PFSK-1 (cell line): ENCODE measurements around the gene OBSL1.

Experiments used
- FOXP2 ChIP-seq: optimal IDR thresholded peaks from 2 replicates; pipeline ENCODE3; 2011; ENCODE audit warnings: borderline replicate concordance, control low read depth, inconsistent platforms; ENCODE audit not compliant: insufficient read depth; ENCODE audit errors: extremely low read length, extremely low read depth
- POLR2AphosphoS5 ChIP-seq: IDR thresholded peaks from 2 replicates; pipeline ENCODE4 v1.6.1; 2012; ENCODE audit warnings: low read depth, mild to moderate bottlenecking, control low read depth, low read length, moderate library complexity
- REST ChIP-seq, 2 experiments: IDR thresholded peaks; 2 replicates each; pipeline versions ENCODE4 v1.6.1 to v1.8.0; 2011 to 2012; ENCODE audit warnings: low read depth in 2 of 2, low read length in 2 of 2, control low read depth in 1 of 2, inconsistent platforms in 1 of 2, mild to moderate bottlenecking in 1 of 2, moderate library complexity in 1 of 2; ENCODE audit not compliant: insufficient read depth in 1 of 2
- SIN3A ChIP-seq: IDR thresholded peaks from 2 replicates; pipeline ENCODE4 v1.6.1; 2012; ENCODE audit warnings: mild to moderate bottlenecking, low read length, moderate library complexity, borderline replicate concordance; ENCODE audit not compliant: insufficient read depth
- TAF1 ChIP-seq: IDR thresholded peaks from 2 replicates; pipeline ENCODE4 v1.6.1; 2012; ENCODE audit warnings: low read length, control low read depth, borderline replicate concordance; ENCODE audit not compliant: insufficient read depth

GRCh38 chr2:219611866-219612576 lies 40.7 kb upstream of the OBSL1 start:
- TF ChIP-seq REST (IDR thresholded peaks at IDR 0.05; ENCODE audit: insufficient read depth in 1 of 2, low read depth in 2 of 2, low read length in 2 of 2): no peak
- TF ChIP-seq POLR2AphosphoS5: no peak
- TF ChIP-seq TAF1: no peak
- TF ChIP-seq SIN3A: no peak
- no peak for TF ChIP-seq FOXP2
